ENCODE data around the gene ZPBP. TPM values are rescaled to one million over a fixed set of nuclear protein-coding genes. Genes with fewer than 3 reads are reported as not detected.
A peak's percentile ranks its signal among the peaks of the same experiment; 100 is the strongest.

The ZPBP gene
- total and polyA plus RNA-seq, 2 donors (not counting 1 experiment from before 2014, with no cell fraction given) = not detected

DNA sequence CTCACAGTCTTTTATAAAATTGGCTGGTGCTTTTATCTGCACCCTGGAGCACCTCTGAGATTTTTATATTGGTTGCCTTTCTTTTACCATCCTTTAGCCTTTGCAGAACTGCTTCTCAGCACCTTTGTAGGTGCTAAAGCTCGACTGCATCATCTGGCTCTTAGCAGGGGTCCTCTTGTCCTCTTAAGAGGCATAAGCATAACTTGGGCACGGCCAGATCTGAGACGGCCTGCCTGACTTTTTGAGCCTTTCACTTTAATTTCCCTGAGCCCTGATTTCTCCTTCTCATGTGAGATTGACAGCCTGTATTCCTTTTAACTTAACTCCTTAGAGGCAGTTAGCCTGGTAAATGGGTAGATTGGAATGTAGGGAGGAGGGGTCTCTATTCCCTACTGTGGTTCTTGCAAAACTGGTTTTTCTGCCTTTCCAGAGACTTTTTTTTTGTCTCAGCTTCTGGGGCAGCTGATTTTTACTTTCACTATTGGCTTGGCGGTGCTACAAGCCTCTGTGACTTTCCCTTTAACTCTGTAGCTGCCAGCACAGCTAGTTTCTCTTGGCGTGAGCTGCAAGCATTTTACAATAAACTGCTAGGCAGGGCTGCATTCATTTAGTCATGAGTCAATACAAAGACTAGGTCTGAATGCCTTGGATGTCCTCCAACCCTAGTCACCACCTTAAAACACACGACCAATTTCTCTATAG is 24.0 kb downstream of the ZPBP start:
- DNase-seq (peak; percentile 46), ATAC-seq (ENCODE audit: low read depth) (peak; percentile 57)
- TF ChIP-seq EZH2 (IDR thresholded peaks at IDR 0.05; ENCODE audit: borderline replicate concordance, insufficient read depth, low read depth, low read length, poor library complexity, severe bottlenecking) = no peak
- TF ChIP-seq, protein P1, sequence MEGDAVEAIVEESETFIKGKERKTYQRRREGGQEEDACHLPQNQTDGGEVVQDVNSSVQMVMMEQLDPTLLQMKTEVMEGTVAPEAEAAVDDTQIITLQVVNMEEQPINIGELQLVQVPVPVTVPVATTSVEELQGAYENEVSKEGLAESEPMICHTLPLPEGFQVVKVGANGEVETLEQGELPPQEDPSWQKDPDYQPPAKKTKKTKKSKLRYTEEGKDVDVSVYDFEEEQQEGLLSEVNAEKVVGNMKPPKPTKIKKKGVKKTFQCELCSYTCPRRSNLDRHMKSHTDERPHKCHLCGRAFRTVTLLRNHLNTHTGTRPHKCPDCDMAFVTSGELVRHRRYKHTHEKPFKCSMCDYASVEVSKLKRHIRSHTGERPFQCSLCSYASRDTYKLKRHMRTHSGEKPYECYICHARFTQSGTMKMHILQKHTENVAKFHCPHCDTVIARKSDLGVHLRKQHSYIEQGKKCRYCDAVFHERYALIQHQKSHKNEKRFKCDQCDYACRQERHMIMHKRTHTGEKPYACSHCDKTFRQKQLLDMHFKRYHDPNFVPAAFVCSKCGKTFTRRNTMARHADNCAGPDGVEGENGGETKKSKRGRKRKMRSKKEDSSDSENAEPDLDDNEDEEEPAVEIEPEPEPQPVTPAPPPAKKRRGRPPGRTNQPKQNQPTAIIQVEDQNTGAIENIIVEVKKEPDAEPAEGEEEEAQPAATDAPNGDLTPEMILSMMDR (IDR thresholded peaks at IDR 0.05) = no peak
- Histone ChIP-seq H3K27ac (ENCODE audit: low read length in 2 of 2) (peak overlapping the region; percentile 75 to 76), H3K4me1 (ENCODE audit: control insufficient read depth in 2 of 2, insufficient read depth in 2 of 2, low read length in 2 of 2) (peaks cover 20% of the 10 kb centered on the region in 2 donors), H4K20me1 (ENCODE audit: control insufficient read depth, insufficient read depth, low read length, poor library complexity, severe bottlenecking) (no peaks in the 10 kb centered on the region), H3K27me3 (replicated peaks in 1 of 4; ENCODE audit: control extremely low read depth in 1 of 4, control insufficient read depth in 3 of 4, insufficient read depth in 4 of 4, low read length in 3 of 4) (no peaks in the 10 kb centered on the region), H3K4me2 (replicated peaks; ENCODE audit: low read depth, low read length, poor library complexity, severe bottlenecking) (peak overlapping the region; percentile 81), H3K4me3 (ENCODE audit: control extremely low read depth in 1 of 5, extremely low read depth in 1 of 5, insufficient read depth in 1 of 5, low read depth in 2 of 5, low read length in 4 of 5) (peak overlapping the region; percentile 57 to 80 (median 74)), H3K79me2 (ENCODE audit: control insufficient read depth, insufficient read depth, low read length) (no peaks in the 10 kb centered on the region), H3K9me3 (ENCODE audit: control extremely low read depth in 1 of 3, control insufficient read depth in 2 of 3, insufficient read depth in 1 of 3, low read length in 2 of 3) (peaks cover 0 to 24% (median 21%) of the 10 kb centered on the region in 3 donors), H2AFZ (ENCODE audit: insufficient read depth, low read depth, low read length, poor library complexity, severe bottlenecking) (peak overlapping the region; percentile 97), H3K36me3 (replicated peaks in 1 of 2; ENCODE audit: control extremely low read depth in 1 of 2, control insufficient read depth in 1 of 2, extremely low read depth in 1 of 2, insufficient read depth in 2 of 2, low read length in 1 of 2) (no peaks in the 10 kb centered on the region), H3K9ac (ENCODE audit: low read length) (peak overlapping the region; percentile 79)
- Mint-ChIP-seq H3K4me3 (peak overlapping the region; percentile 92), H3K27me3 (peaks cover 8% of the 10 kb centered on the region), H3K27ac (peak overlapping the region; percentile 96), H3K4me1 (peaks cover 22% of the 10 kb centered on the region), H3K9me3 (ENCODE audit: insufficient read depth) (peaks cover 16% of the 10 kb centered on the region)
- WGBS (ENCODE audit: insufficient coverage) = 0% methylated on average over 4 of the region's 6 CpGs
- ChIA-PET CTCF (interaction anchor here (0.7 to 3.1 kb wide), 4 partner anchors 8 to 34 kb away, joined by 3 to 23 read pairs (median 4); partner anchors contain the start of gene ZPBP), POLR2A (interaction anchor here (0.7 kb wide), 1 partner anchor 300 kb away, joined by 4 read pairs; no protein-coding TSS in a partner anchor)
- intact Hi-C loops (cut with micrococcal nuclease) = no loop called here

DNA sequence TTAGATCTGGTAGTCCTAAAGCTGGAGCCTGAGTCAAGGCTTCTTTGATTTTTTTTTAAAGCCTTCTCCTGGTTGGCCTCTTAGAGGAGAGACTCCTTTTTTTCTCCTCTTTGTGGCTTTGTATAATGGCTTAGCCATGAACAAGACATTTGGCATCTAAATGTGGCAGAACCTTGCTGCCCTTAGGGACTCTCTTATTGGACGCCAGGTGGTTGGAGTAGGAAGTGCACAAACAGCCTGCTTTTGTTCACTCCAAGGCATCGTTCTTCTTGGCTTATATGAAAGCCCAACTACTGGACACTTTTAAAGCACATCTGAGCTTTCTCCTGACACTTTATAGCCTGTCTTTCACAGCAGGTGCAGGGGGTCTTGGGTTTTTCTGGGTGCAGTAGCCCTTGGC is 25.0 kb downstream of the ZPBP start:
- Histone ChIP-seq H4K20me1 (ENCODE audit: control insufficient read depth, insufficient read depth, low read length, poor library complexity, severe bottlenecking) (no peaks in the 10 kb centered on the region), H3K4me1 (ENCODE audit: control insufficient read depth in 2 of 2, insufficient read depth in 2 of 2, low read length in 2 of 2) (peaks cover 20% of the 10 kb centered on the region in 2 donors), H3K27me3 (replicated peaks in 1 of 4; ENCODE audit: control extremely low read depth in 1 of 4, control insufficient read depth in 3 of 4, insufficient read depth in 4 of 4, low read length in 3 of 4) (no peaks in the 10 kb centered on the region), H3K4me2 (replicated peaks; ENCODE audit: low read depth, low read length, poor library complexity, severe bottlenecking) (peak overlapping the region; percentile 81), H3K9ac (ENCODE audit: low read length) (peak overlapping the region; percentile 79), H3K4me3 (ENCODE audit: control extremely low read depth in 1 of 5, extremely low read depth in 1 of 5, insufficient read depth in 1 of 5, low read depth in 2 of 5, low read length in 4 of 5) (peak overlapping the region in 2 of 5 experiments; percentile 80), H3K36me3 (replicated peaks in 1 of 2; ENCODE audit: control extremely low read depth in 1 of 2, control insufficient read depth in 1 of 2, extremely low read depth in 1 of 2, insufficient read depth in 2 of 2, low read length in 1 of 2) (no peaks in the 10 kb centered on the region), H2AFZ (ENCODE audit: insufficient read depth, low read depth, low read length, poor library complexity, severe bottlenecking) (peak overlapping the region; percentile 97), H3K27ac (ENCODE audit: low read length in 2 of 2) (peak overlapping the region; percentile 75 to 76), H3K79me2 (ENCODE audit: control insufficient read depth, insufficient read depth, low read length) (no peaks in the 10 kb centered on the region), H3K9me3 (ENCODE audit: control extremely low read depth in 1 of 3, control insufficient read depth in 2 of 3, insufficient read depth in 1 of 3, low read length in 2 of 3) (peaks cover 0 to 27% (median 18%) of the 10 kb centered on the region in 3 donors)
- CTCF ChIA-PET = interaction anchor here (0.7 to 3.1 kb wide), 3 partner anchors 10 to 35 kb away, joined by 3 to 23 read pairs (median 5); partner anchors contain the start of gene ZPBP
- Mint-ChIP-seq H3K9me3 (ENCODE audit: insufficient read depth) (peaks cover 13% of the 10 kb centered on the region), H3K27me3 (peaks cover under 1% of the 10 kb centered on the region), H3K27ac (peak overlapping the region; percentile 96), H3K4me1 (peaks cover 22% of the 10 kb centered on the region), H3K4me3 (peak overlapping the region; percentile 92)
- TF ChIP-seq, protein P1 (IDR thresholded peaks at IDR 0.05) = peak; percentile 53
- no peak for TF ChIP-seq EZH2 (IDR thresholded peaks at IDR 0.05; ENCODE audit: borderline replicate concordance, insufficient read depth, low read depth, low read length, poor library complexity, severe bottlenecking)
- POLR2A ChIA-PET = interaction anchor here (0.7 kb wide), 1 partner anchor 301 kb away, joined by 4 read pairs; no protein-coding TSS in a partner anchor
- DNase-seq = peak; percentile 36
- WGBS (ENCODE audit: insufficient coverage) = no CpG with 5 or more reads among the region's 2 CpGs
- peak; percentile 56 for ATAC-seq (ENCODE audit: low read depth)
- intact Hi-C loops (cut with micrococcal nuclease) = no loop called here

Data from B cell (primary cell).